Measurements from ENCODE around the gene RPS17.
"Not testable (repeated sequence)": the region's sequence is repeated elsewhere in the genome, so short reads cannot be mapped to it uniquely, and the experiment has no call there.

RPS17 gene

DNA sequence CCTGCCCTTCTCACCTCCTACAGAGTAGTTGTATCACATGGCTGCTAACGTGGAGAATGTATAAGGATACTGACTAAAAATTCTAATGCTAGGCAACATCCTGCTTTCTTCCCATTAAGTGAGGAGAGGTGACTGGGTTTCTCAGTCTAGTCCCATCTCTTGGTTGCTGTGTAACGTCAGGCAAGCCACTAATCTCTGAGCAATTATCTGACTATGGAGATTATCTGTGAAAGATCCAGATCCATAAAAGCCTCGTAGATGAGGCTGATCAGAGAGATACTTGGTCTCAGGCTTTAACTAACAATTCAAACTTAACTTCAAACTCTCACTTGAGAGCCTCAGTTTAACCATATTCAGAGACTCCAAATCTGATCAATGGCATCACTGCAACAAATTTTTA is 4.7 kb upstream of the RPS17 start:
- DNase-seq, result no peak

DNA sequence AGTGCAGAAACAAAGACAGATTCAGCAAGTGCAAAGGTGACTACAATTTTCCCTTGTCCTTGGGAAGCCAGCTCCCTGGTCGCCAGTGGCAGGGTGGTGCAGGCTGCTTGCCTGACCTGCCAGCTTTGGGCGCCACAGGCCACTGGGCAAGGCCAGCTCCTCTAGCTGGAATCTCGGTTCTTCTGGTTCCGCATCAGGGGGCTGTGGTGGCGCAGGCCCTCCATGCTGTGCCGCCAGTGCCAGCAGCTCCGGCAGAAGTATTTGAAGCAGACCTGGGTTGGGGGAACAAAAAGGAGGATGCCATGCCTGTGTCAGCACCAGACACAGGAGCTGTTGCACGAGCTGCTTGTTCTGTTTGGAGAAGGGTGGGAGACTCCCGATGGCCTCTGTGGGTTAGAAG is 4.2 kb upstream of the RPS17 start:
- no peak for DNase-seq

DNA sequence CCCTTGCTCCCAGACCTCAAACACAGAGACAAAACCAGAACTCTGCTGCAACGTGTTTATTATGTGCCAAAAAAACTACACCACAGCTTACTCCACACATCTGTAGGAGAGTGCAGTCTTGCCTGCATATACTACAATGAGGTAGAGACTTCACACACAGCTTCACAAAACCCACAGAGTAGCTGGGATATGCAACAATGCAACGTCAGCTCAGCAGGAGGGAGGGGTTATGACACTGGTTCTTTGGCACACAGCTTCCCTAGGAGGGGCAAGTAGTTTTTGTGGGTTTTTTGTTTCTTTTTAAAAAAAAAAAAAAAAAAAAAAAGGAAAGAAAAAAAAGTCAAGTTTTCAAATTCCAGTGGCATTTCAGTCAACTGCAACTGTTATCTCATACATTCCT is 2.9 kb upstream of the RPS17 start:
- DNase-seq, result no peak

DNA sequence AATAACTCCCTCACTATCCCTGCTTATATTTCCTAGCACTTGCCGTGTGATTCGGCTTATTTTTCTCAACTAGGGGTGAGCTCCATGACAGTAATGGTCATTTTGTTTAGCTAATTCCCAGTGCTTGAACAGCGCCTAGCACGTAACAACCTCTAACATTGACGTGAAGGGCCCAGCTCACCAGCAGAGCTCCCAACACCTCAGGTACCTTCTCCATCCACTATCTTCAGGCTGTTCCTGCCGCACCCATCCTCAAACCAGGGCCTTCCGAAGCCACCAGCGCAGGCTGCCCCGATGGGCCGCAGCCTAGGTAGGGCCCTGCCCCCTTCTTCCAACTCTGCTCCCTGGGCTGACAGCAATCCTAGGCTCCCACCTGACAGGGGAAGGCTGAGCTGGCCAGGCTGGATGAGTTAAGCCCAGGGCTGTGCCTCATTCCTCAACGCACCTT is 751 bp upstream of the RPS17 start:
- no peak for DNase-seq

DNA sequence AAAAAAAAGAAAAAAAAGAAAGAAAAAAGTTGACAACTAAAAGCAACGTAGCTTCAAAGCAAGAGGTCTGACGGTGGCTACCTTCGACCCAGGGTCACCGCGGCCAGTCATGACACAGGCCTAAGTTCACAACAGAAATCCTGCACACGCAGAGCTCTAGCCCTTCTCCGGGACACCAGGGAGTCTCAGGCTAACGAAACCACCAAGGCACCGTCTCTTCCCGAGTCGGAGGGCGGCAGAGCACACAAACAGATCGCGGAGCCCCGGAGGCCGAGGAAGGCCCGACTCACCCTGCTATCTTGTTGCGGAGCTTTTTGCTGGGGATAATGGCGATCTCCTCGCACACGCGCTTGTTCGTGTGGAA is 584 bp downstream of the RPS17 start:
- DNase-seq, result no peak

DNA sequence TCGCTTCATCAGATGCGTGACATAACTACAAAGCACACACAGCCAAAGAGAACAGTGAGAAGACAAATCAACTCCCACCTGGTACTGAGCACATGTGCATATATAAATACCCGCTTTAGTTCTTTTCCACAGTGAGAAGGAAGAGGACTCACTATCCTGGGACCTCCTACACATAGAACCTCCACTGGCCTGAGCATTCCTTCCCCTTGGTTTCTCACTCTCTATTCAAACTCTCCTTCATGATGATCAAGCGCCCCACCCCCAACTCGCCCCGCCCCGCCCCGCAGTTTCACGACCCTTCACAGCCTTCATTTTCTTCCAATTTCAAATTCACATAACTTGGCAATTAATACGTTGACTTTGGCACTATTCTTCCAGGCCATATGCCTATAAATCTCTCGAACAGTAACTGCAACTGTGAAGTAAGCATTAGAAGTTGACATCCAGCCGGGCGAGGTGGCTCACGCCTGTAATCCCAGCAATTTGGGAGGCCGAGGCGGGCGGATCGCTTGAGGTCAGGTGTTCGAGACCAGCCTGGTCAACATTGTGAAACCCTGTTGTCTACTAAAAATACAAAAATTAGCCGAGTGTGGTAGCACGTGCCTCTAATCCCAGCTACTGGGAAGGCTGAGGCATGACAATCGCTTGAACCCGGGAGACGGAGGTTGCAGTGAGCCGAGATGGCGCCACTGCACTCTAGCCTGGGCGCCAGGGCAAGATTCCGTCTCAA is 1.1 kb downstream of the RPS17 start:
- DNase-seq, result no peak

DNA sequence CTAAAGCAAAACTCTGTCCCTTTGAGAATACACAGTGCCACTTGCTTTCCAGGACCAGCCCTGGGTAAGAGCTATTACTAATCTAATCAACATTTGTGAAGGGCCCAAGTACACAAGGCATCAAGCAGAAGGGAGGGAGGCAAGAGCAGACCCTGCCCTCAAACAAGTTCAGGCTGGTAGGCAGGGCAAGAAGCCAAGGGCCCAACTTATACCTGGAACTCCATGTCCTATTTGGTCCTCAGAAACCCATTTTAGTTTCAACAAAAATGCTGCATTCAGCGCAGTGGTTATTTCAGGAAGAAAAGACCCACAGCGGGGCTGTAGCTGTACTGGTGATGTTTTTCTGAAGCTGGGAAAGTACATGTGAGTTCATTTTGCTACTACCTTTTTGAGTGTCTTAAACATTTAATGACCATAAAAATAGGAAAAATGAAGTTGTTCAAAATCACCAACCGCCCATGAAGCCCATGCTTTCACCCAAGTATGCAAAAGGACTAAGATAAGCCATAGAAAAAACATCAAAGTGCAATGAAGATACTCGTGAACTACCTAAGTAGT is 2.8 kb downstream of the RPS17 start:
- DNase-seq, result no peak

DNA sequence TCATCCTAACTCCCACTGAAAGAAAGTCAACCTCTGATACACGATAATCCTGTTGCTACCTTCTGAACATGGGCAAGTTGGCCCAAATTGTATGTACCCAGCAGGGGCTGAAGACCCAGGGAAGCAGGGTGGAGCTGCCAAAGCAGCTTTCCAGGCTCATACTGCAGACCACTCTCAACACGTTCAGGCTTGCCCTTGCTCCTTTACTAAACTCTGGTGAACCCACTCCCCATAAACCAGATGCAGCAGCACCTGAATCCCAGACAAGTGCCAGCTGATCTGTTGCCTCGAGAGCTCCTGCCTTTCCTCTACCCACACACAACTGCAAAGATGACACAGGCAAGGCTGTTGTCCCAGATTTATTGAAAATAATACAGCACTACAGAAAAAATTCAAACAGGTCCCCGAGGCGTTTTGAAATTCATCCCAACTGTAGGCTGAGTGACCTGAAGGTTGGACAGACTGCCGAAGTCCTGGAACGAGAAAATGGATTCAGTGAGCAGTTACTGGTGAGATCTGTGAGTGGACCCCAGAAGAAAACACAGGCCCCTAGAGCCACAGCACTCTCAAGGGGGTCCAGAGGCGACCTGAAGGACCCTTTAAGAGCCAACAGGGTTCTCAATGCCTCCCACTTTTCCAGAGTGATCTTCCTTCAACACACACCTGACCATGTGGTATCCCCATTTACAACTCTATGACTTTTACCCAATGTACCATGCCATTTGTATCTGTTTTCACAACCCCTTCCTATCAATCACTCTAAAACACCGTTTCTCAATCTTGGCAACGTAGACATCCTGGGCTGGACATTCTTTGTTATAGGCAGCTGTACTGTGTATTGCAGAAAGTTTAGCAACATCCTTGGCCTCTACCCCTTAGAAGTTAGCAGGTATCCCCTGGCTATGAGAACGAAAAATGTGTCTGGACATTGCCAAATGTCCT is 3.6 kb downstream of the RPS17 start:
- DNase-seq, result no peak

DNA sequence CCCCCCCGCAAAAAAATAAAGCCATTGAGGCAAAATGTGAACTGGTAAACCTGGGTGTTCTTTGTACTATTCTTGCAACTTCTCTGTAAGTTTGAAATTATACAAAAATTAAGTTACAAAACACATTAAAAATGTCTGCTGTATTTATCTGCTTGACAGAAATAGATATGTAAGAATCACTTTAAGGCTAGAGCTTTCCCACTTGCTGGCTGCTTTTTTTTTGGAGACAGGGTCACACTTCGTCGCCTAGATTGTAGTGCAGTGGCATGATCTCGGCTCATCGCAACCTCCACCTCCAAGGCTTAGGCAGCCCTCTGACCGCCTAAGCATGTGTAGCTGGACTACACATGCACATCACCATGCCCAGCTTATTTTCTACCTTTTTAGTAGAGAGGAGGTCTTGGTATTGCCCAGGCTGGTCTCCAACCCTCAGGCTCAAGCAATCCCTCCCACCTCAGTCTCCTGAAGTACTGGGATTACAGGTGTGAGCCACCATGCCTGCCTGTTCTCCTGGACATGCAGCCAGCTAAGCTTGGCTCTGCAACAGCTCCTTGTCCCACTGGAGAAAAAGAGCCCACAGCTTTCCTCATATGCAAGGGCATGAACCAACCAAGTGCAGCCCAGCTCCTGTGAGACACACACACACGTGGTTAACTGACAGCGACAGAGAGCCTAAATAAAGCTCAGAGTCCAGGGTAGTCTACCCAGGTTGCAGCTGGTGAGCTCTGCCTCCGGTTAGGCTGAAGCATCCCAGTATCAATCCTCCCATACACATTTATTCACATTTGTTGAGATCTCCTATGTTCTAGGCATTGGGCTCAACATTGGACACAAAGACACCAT is 4.5 kb downstream of the RPS17 start:
- DNase-seq, result no peak

DNA sequence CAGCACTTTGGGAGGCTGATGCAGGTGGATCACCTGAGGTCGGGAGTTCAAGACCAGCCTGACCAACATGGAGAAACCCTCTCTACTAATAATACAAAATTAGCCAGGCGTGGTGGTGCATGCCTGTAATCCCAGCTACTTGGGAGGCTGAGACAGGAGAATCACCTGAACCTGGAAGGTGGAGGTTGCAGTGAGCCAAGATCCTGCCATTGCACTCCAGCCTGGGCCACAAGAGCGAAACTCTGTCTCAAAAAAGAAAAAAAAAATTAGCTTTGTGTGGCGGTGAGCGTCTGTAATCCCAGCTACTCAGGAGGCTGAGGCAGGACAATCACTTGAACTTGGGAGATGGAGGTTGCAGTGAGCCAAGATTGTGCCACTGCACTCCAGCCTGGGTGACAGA is 5.1 kb downstream of the RPS17 start:
- DNase-seq, result not testable (repeated sequence)

DNA sequence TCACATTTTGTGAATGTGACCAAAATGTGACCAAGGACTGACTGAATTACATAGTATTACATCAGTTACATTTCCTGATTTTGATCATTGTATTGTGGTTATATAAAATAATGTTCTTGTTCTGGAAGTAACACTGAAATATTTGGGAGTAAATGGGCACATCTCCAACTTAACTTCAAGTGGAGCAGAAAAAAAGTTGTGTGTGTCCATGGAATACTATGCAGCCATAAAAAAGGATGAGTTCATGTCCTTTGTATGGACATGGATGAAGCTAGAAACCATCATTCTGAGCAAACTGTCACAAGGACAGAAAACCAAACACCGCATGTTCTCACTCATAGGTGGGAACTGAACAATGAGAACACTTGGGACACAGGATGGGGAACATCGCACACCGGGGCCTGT is 5.8 kb downstream of the RPS17 start:
- DNase-seq, result not testable (repeated sequence)

DNA sequence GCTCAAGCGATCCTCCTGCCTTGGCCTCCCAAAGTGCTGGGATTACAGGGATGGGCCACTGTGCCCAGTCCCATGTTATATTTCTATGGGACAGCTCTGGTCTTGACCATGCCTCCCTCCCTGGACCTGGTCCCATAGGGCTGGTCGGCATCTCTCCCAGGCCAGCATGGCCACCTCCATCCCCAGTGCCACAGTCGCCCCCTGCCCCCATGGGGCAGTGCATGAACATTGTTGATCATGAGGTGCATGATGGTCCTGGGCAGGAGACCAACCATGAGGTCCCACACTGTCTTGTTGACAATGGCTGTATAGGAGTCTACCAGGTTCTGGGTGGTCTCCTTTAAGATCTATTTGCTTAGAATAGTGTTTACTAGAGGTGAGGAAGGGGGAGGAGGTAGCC is 6.5 kb downstream of the RPS17 start:
- DNase-seq, result no peak

DNA sequence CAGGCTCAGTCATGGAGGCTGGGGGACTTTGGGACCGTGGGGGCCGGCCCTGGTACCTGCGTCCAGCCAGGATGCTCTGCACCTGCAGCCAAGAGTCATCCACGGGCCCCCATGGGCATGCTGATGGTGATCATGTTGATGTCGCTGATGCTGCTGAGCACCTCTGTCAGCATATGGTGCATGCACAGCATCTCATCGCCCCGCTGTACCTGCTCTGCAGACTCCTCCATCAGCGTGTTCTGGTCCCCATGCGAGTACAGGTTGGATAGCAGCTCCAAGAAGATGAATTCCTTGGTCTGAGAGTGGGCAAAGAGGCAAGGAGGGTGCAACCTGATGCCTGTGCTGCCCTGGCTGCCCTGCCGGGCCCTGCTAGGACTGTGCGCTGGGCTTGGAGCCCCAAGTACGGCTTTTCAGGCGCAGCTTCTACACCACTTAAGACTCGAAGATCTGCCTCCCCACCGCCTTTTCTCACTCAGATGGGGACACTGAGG is 7.2 kb downstream of the RPS17 start:
- no peak for DNase-seq

DNA sequence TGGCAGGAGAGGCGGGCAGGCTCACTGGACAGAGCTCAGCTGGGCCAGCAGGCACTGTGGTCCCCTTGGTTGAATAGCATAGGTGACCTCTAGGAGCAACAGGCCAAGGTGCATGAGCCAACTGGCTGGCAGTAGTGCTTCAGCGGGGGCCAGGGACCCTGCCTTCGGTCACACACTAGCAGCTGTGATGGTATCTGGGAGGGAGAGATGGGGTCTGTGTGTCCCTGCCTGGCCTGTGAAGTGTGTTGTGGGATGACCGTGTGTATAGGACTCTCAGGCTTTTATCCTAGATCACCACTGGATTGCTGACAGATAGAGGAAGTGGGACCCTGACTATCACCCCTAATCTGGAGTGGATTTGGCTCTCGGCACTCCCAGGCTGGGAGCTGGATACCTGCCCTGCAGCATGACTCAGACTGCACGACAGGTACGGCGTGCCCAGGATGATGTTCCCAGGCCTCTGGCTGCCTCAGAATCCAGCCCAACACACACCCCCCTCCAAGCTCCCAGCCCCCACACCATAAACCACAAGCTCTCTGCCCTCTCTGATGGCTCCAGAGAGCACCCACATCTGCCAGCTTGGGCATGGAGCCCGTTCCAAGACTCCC is 7.8 kb downstream of the RPS17 start:
- no peak for DNase-seq

DNA sequence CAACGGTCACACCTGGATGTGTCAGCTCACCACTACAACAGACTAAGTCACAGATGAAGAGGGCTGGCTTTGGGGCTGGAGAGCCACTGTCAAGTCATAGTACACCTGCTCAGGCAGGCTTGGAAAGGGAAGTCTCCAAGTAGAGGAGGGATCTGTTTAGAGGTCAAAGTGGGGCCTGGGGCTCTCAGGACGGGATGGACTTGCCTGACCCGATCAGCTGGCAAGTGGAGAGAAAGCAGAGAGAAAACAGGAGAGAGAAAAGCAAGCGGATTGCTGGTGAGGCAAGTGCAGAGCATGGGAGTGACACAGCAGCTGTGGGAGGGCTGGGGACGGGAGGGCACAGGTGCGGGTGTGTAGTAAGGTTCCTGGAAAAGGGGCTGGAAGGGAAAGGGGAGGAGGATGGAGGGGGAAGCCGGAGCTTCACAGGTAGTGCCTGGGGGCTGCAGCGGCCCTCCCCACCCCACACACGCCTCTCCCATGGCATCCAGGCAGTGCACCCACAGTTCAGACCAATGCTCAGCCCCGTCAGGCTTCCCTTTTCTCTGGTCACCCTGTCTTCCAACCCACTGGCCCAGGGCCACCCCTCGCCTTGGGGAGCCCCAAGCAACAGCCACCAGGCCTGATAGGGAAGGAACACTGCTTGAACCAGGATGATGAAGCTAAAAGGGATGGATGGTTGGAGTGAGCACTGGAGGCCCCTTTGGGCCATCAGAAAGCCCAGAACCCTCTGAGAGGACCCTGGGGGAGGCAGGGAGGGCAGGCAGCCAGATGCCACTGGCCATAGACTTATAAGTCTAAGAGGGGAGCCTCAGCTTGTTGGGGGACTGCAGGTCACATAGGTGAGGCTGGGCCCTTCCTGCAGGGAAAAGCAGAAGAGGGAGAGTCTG is 8.5 kb downstream of the RPS17 start:
- no peak for DNase-seq

DNA sequence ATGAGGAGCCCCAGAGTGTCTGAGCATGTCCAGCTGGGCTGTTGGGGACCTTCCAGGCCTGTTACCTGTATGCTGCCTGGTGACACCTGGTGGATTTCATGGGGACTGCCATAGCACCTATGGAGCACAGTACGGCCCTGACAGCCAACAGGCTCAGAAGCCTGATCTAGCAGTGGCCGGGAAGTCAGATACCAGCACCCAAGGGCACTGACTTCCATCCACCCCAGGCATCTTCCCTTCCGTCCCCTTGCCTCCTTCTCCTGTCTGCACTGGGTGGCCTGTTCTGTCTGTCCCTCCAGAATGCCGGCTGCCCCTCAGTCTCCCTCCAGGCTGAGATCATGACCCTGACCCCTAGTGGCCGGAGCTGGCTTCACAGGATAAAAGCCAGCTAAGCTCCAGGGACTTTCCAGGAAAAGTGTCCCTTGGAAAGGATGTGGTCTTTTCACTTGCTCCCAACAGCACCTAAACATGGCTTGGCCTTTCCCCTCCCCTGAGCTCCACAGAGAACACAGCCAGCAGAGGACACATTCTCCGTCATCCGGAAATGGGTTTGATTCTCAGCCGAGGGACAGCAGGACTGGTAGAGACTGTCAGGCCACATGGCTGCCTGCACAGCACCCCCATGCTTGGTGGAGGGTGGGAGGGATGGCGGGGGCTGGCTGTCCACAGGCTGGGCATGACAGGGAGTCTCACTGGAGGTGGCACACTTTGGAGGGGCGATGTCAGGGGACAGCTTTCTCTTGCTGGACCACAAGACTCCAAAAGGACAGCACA is 9.5 kb downstream of the RPS17 start:
- DNase-seq, result peak; percentile 80

DNA sequence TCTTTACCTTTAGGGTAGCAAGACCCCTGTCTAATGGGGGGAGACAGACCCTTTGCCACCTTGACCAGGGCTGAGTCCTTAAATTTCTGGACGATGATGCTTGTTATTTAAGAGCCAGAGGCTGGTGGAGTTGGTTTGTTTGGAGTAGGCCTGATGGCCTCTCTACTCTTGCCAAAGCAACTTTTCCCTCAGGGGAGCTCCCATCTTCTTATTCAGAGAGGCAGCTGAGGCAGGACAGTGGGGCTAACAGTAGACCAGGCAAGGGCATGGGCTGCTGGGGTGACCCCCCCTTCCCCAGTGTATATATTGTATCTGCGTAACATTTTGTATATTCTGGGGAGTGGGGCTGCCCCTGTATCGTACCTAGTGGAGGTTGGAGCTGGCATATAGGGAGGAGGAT is 10.3 kb downstream of the RPS17 start:
- no peak for DNase-seq

DNA sequence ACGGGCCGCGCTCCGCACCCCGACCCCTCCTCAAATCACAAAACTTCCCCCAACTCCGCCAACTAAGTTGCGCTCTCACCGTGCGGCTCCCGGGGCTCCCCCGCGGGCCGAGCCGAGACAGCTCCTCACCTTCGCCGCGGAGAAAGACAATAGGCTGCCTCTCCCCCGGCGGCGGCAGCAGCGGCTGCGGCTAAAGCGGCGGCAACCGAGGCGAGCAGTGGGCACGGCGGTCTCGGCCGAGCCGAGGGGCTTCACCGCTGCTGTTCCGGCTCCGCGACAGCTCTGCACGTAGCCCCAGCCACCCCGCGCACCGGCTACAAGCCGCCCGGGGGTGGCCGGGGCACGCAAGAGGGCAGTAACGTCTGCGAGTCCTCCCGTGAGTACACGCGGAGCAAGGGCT is 26.7 kb downstream of the RPS17 start:
- DNase-seq, result not testable (repeated sequence)

DNA sequence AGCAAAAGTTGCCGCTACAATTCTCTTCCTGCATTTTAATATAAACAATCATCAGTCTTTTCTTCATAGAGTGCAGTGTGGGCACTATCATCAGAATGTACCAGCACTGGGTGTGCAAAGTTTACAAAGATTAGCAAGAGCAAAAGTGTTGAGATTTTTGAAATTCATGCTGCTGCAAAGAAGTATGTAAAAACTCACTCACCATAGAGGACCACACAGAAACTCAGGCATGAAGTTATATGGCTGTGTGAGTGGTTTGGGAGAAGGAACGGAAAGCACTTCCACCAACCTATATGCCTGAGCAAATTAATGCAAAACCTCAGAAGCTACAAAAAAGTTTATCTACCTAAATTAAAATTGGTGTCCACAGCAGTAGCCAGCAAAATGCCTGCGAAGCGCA is 32.6 kb downstream of the RPS17 start:
- not testable (repeated sequence) for DNase-seq

DNA sequence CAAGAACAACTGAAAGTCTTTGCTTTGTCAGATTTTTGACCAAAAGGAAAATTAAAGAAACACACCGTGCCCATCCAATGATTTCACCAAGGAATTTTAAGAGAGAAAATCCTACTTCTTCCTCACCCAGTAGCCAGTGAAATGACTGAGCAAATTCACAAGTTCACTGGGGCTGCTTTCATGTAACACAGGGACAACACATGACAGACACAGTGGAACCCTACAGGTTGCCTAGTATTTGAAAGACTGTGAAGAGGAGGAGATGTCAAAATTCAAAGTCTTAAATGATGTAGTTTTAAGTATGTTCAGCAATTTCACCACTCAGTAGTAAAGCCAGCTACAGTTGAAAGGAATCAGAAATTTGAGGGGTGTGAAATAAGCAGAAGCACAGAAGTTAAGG is 33.2 kb downstream of the RPS17 start:
- not testable (repeated sequence) for DNase-seq

All from CD4-positive, alpha-beta T cell treated with Interleukin-10 for 1 hour (primary cell).